Inflammatory macrophage (primary cell): Measurements from ENCODE around the gene UGCG.
"Not testable (repeated sequence)": the region's sequence is repeated elsewhere in the genome, so short reads cannot be mapped to it uniquely, and the experiment has no call there.

ENCODE experiments used
- DNase-seq, 2 donors: peaks; one replicate each; pipeline ENCODE4 v3.0.0-alpha.2; 2020 to 2022
- total RNA-seq, 18 experiments: gene quantifications; one replicate each; lab custom pipeline; 2026; ENCODE audit warnings: mixed read lengths in 6 of 18, inconsistent platforms in 2 of 18; lab: John Stamatoyannopoulos, UW

Gene UGCG
- 71.3 to 300 (median 225) reads per million in 18 experiments for total RNA-seq

GRCh38 chr9:111895996-111896941, at the start of gene UGCG:
TSS of gene UGCG (plus strand) at chr9:111896814. CDS start at chr9:111897216, 402 bp downstream.
- DNase-seq, result peak; percentile 90 to 94

GRCh38 chr9:111851553-111851952, 45.1 kb upstream of the UGCG start:
- no peak for DNase-seq

GRCh38 chr9:111852291-111852690, 44.3 kb upstream of the UGCG start:
- DNase-seq, result peak in 1 of 2 donors; percentile 15

GRCh38 chr9:111853450-111853827, 43.2 kb upstream of the UGCG start:
- no peak for DNase-seq

- DNase-seq, result peak; percentile 34 to 39
Measured at GRCh38 chr9:111854799-111855198, 41.8 kb upstream of the UGCG start.

- no peak for DNase-seq
Measured at GRCh38 chr9:111857555-111858211, 38.9 kb upstream of the UGCG start.

- no peak for DNase-seq
Measured at GRCh38 chr9:111860443-111860842, 36.2 kb upstream of the UGCG start.

GRCh38 chr9:111863636-111864035, 33.0 kb upstream of the UGCG start:
- no peak for DNase-seq

GRCh38 chr9:111866976-111867375, 29.6 kb upstream of the UGCG start:
- DNase-seq, result no peak

- DNase-seq, result no peak
Measured at GRCh38 chr9:111868475-111868874, 28.1 kb upstream of the UGCG start.

- DNase-seq, result no peak
Measured at GRCh38 chr9:111870774-111871498, 25.7 kb upstream of the UGCG start.

- no peak for DNase-seq
Measured at GRCh38 chr9:111871499-111871855, 25.1 kb upstream of the UGCG start.

- no peak for DNase-seq
Measured at GRCh38 chr9:111872886-111873285, 23.7 kb upstream of the UGCG start.

GRCh38 chr9:111873901-111874300, 22.7 kb upstream of the UGCG start:
- no peak for DNase-seq

GRCh38 chr9:111874500-111874899, 22.1 kb upstream of the UGCG start:
- no peak for DNase-seq

- not testable (repeated sequence) for DNase-seq
Measured at GRCh38 chr9:111875291-111875690, 21.3 kb upstream of the UGCG start.

- DNase-seq, result not testable (repeated sequence)
Measured at GRCh38 chr9:111875691-111876090, 20.9 kb upstream of the UGCG start.

GRCh38 chr9:111876179-111876578, 20.4 kb upstream of the UGCG start:
- DNase-seq, result no peak

- DNase-seq, result no peak
Measured at GRCh38 chr9:111877420-111877819, 19.2 kb upstream of the UGCG start.

- DNase-seq, result no peak
Measured at GRCh38 chr9:111878946-111879345, 17.7 kb upstream of the UGCG start.

- no peak for DNase-seq
Measured at GRCh38 chr9:111886983-111887718, 9.5 kb upstream of the UGCG start.

GRCh38 chr9:111890334-111890733, 6.3 kb upstream of the UGCG start:
- no peak for DNase-seq
